HG03039 (cell line): Measurements from ENCODE around the gene ATG7.

Source experiments
- ATAC-seq: cut with Tn5 transposase; IDR thresholded peaks from one replicate; pipeline ENCODE4 v1.9.1; 2021; ENCODE audit warnings: mild to moderate bottlenecking, moderate library complexity; ENCODE audit not compliant: unreplicated experiment

Gene ATG7

GRCh38 chr3:11290743-11291680, 18.8 kb downstream of the ATG7 start:
- ATAC-seq = no peak

GRCh38 chr3:11291808-11292207, 19.6 kb downstream of the ATG7 start:
- no peak for ATAC-seq

- ATAC-seq = no peak
Observed at GRCh38 chr3:11297126-11297525, 24.9 kb downstream of the ATG7 start.

GRCh38 chr3:11300970-11301369, 28.8 kb downstream of the ATG7 start:
- ATAC-seq = no peak

- no peak for ATAC-seq
Observed at GRCh38 chr3:11302444-11302843, 30.2 kb downstream of the ATG7 start.

GRCh38 chr3:11304175-11304574, 32.0 kb downstream of the ATG7 start:
- ATAC-seq = no peak

- ATAC-seq = no peak
Observed at GRCh38 chr3:11305509-11305908, 33.3 kb downstream of the ATG7 start.

- no peak for ATAC-seq
Observed at GRCh38 chr3:11306817-11307589, 34.8 kb downstream of the ATG7 start.

GRCh38 chr3:11307830-11308432, 35.7 kb downstream of the ATG7 start:
- no peak for ATAC-seq

GRCh38 chr3:11310258-11310657, 38.1 kb downstream of the ATG7 start:
- no peak for ATAC-seq

- ATAC-seq = no peak
Observed at GRCh38 chr3:11312166-11312565, 40.0 kb downstream of the ATG7 start.

GRCh38 chr3:11317300-11317699, 45.1 kb downstream of the ATG7 start:
- ATAC-seq = no peak

- ATAC-seq = no peak
Observed at GRCh38 chr3:11322931-11323330, 50.7 kb downstream of the ATG7 start.

GRCh38 chr3:11323813-11324212, 51.6 kb downstream of the ATG7 start:
- ATAC-seq = no peak

- no peak for ATAC-seq
Observed at GRCh38 chr3:11327619-11328018, 55.4 kb downstream of the ATG7 start.

- ATAC-seq = no peak
Observed at GRCh38 chr3:11328196-11328945, 56.2 kb downstream of the ATG7 start.

GRCh38 chr3:11329777-11330176, 57.6 kb downstream of the ATG7 start:
- ATAC-seq = no peak

GRCh38 chr3:11331101-11331500, 58.9 kb downstream of the ATG7 start:
- no peak for ATAC-seq

GRCh38 chr3:11335056-11335608, 62.9 kb downstream of the ATG7 start:
- no peak for ATAC-seq

- ATAC-seq = no peak
Observed at GRCh38 chr3:11339541-11339940, 67.3 kb downstream of the ATG7 start.

GRCh38 chr3:11346416-11346815, 74.2 kb downstream of the ATG7 start:
- ATAC-seq = no peak
